ENCODE data around the gene SUMO3. TPM values are rescaled to one million over a fixed set of nuclear protein-coding genes. Genes with fewer than 3 reads are reported as not detected.

Gene SUMO3
- total and polyA plus RNA-seq, 7 experiments from 2014 or later = 46.9 to 91.7 (median 76.5) TPM

GRCh38 chr21:44823179-44823660 is 5.4 kb upstream of the SUMO3 start:
- Mint-ChIP-seq H3K27me3 (peaks cover 0 to 16% (median 0%) of the 10 kb centered on the region in 5 donors), H3K9me3 (peaks cover 5 to 56% (median 32%) of the 10 kb centered on the region in 11 donors), H3K36me3 (peaks cover 0 to 20% (median 9%) of the 10 kb centered on the region in 5 donors), H3K27ac (peak overlapping the region in 1 of 9 donors; percentile 59), H3K4me3 (no peak overlapping the region), H3K4me1 (peaks cover 0 to 6% (median 1%) of the 10 kb centered on the region in 7 donors)
- H3K27me3 ChIP-seq (ENCODE audit: control insufficient read depth in 2 of 2, insufficient read depth in 2 of 2, low read length in 2 of 2) = no peaks in the 10 kb centered on the region
- no peak overlapping the region for H3K4me3 ChIP-seq (ENCODE audit: low read length)
- H3K9me3 ChIP-seq (ENCODE audit: control insufficient read depth in 2 of 3, low read length in 3 of 3) = peaks cover 0 to 19% (median 0%) of the 10 kb centered on the region in 3 experiments
- peaks cover 0 to 2% (median 0%) of the 10 kb centered on the region in 3 experiments for H3K36me3 ChIP-seq (ENCODE audit: control insufficient read depth in 2 of 3, insufficient read depth in 3 of 3, low read length in 3 of 3)
- H3K4me1 ChIP-seq (ENCODE audit: control insufficient read depth in 2 of 2, insufficient read depth in 2 of 2, low read length in 2 of 2) = no peaks in the 10 kb centered on the region
- intact Hi-C loops (cut with micrococcal nuclease) = loop anchor here in 1 of 2 donors (5.0 kb wide), 1 partner anchor 244 kb away; no protein-coding TSS in a partner anchor
- ChIA-PET CTCF (interaction anchor here (0.7 kb wide), 2 partner anchors 29 kb away, joined by 3 read pairs; no protein-coding TSS in a partner anchor), POLR2A (interaction anchor here (0.6 to 1.1 kb wide), 3 partner anchors 52 to 283 kb away, joined by 3 read pairs; no protein-coding TSS in a partner anchor)
- ATAC-seq (no peak), DNase-seq (no peak)
- H3K27ac ChIP-seq (ENCODE audit: low read depth, low read length) = no peak overlapping the region

- peaks cover 0 to 13% (median 0%) of the 10 kb centered on the region in 3 experiments for H3K9me3 ChIP-seq (ENCODE audit: control insufficient read depth in 2 of 3, low read length in 3 of 3)
- H3K4me1 ChIP-seq (ENCODE audit: control insufficient read depth in 2 of 2, insufficient read depth in 2 of 2, low read length in 2 of 2) = no peaks in the 10 kb centered on the region
- no peak for ATAC-seq
- ChIA-PET CTCF (interaction anchor here (0.7 kb wide), 2 partner anchors 29 to 30 kb away, joined by 3 read pairs; no protein-coding TSS in a partner anchor), POLR2A (interaction anchor here (0.6 to 1.1 kb wide), 4 partner anchors 51 to 284 kb away, joined by 3 read pairs; partner anchors contain the start of gene PTTG1IP)
- Mint-ChIP-seq H3K4me1 (peaks cover 0 to 6% (median 0%) of the 10 kb centered on the region in 7 donors), H3K4me3 (no peak overlapping the region), H3K27ac (peak overlapping the region in 1 of 9 donors; percentile 59), H3K36me3 (peaks cover 0 to 17% (median 9%) of the 10 kb centered on the region in 5 donors), H3K27me3 (peaks cover 0 to 15% (median 0%) of the 10 kb centered on the region in 5 donors), H3K9me3 (peaks cover 5 to 50% (median 26%) of the 10 kb centered on the region in 11 donors)
- H3K36me3 ChIP-seq (ENCODE audit: control insufficient read depth in 2 of 3, insufficient read depth in 3 of 3, low read length in 3 of 3) = peaks cover 0 to 3% (median 0%) of the 10 kb centered on the region in 3 experiments
- H3K27me3 ChIP-seq (ENCODE audit: control insufficient read depth in 2 of 2, insufficient read depth in 2 of 2, low read length in 2 of 2) = no peaks in the 10 kb centered on the region
- no peak overlapping the region for H3K27ac ChIP-seq (ENCODE audit: low read depth, low read length)
- peak in 1 of 9 donors; percentile 25 for DNase-seq
- intact Hi-C loops (cut with micrococcal nuclease) = loop anchor here in 1 of 2 donors (5.0 kb wide), 1 partner anchor 245 kb away; no protein-coding TSS in a partner anchor
- H3K4me3 ChIP-seq (ENCODE audit: low read length) = no peak overlapping the region
Measured at GRCh38 chr21:44822484-44823178, 4.8 kb upstream of the SUMO3 start.

DNA sequence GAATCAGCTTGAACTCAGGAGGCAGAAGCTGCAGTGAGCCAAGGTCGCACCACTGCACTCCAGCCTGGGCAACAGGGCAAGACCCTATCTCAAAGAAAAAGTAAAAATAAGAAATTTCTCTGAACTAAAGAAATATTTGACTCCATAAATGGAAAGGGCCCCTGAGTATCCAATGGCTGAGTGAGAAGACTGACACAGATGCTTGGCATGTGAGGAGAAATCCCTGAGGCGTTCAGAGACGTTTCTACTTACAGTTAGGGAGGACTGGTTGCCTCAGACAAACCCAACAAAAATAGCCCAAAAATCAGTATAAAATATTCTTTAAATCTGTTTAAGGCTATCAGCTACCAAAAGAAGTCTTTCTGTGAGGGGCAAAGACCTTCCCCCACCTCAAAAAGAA is 3.0 kb upstream of the SUMO3 start:
- intact Hi-C loops (cut with micrococcal nuclease) = loop anchor here in 1 of 2 donors (5.0 kb wide), 1 partner anchor 246 kb away; no protein-coding TSS in a partner anchor

DNA sequence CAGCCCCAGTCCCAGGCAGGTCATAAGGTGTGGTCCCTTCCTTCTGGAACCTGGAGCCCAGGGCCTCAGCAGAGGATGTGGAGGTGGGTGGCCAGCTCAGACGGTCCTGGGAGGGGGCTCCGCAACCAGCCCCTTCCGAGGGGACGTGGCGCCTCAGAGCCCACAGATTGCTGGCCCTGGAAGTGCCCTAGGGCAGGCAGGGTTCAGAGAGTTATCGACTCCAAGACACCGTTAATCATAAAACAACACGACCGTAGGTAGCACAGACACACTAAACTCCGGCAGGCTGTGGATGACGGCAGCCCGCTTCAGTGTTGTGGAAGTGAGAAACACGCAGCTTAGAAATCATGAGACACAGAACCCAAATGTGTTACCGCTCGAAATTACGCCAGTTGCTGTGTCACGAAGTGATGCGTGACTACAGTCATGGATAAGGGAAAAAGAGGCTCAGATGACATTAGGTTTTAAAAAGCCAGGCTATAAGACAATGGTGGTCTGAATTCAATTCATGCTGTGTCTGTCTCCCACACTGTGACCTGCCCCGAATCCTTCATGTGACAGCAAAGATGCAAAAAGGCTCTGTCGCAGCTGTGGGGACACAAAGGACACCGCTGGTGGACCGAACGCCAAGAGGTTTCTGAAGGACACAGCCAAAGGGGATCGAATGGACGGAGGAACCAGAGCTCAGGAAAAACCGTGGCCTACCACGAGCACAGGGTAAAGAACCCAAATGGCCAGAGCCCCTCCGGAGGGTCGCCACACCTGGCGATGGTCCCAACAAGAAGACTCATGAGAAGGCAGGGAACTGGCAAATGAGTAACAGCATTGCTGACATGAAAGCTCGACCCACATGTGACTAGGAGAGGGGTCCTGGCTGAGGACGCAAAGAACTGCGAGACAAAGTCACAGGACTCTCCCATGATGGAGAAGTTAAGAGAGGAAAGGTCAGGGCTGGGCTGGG is 1.7 kb upstream of the SUMO3 start:
- no peak for ATAC-seq
- peaks cover 0 to 9% (median 0%) of the 10 kb centered on the region in 5 donors for H3K27me3 Mint-ChIP-seq
- Histone ChIP-seq H3K27me3 (ENCODE audit: control insufficient read depth in 2 of 2, insufficient read depth in 2 of 2, low read length in 2 of 2) (no peaks in the 10 kb centered on the region), H3K36me3 (ENCODE audit: control insufficient read depth in 2 of 3, insufficient read depth in 3 of 3, low read length in 3 of 3) (peaks cover 0 to 3% (median 0%) of the 10 kb centered on the region in 3 experiments), H3K9me3 (ENCODE audit: control insufficient read depth in 2 of 3, low read length in 3 of 3) (peaks cover 0 to 13% (median 0%) of the 10 kb centered on the region in 3 experiments), H3K27ac (ENCODE audit: low read depth, low read length) (no peak overlapping the region), H3K4me1 (ENCODE audit: control insufficient read depth in 2 of 2, insufficient read depth in 2 of 2, low read length in 2 of 2) (no peaks in the 10 kb centered on the region), H3K4me3 (ENCODE audit: low read length) (no peak overlapping the region)
- peaks cover 0 to 44% (median 21%) of the 10 kb centered on the region in 11 donors for H3K9me3 Mint-ChIP-seq
- intact Hi-C loops (cut with micrococcal nuclease) = loop anchor here (5.0 kb wide), 5 partner anchors 93 to 807 kb away; partner anchors contain the start of genes POFUT2 (in 1 of the 2) and TRAPPC10 (in 1 of the 2)
- peak overlapping the region; percentile 32 to 85 (median 68) for H3K4me3 Mint-ChIP-seq
- no peak for DNase-seq
- ChIA-PET CTCF (no interaction called here), POLR2A (interaction anchor here (0.6 to 2.0 kb wide), 12 partner anchors 11 to 1782 kb away, joined by 3 to 8 read pairs (median 4); partner anchors contain the start of genes PTTG1IP and UBE2G2)
- peak overlapping the region in 7 of 9 donors; percentile 28 to 80 (median 65) for H3K27ac Mint-ChIP-seq
- H3K4me1 Mint-ChIP-seq = peaks cover 5 to 23% (median 10%) of the 10 kb centered on the region in 7 donors
- H3K36me3 Mint-ChIP-seq = peaks cover 0 to 21% (median 8%) of the 10 kb centered on the region in 5 donors

More for the DNA sequence above, 3.0 kb upstream of the SUMO3 start:
- Mint-ChIP-seq H3K36me3 (peaks cover 0 to 19% (median 8%) of the 10 kb centered on the region in 5 donors), H3K4me1 (peaks cover 5 to 14% (median 8%) of the 10 kb centered on the region in 7 donors), H3K9me3 (peaks cover 0 to 44% (median 21%) of the 10 kb centered on the region in 11 donors), H3K27ac (no peak overlapping the region), H3K27me3 (peaks cover 0 to 9% (median 0%) of the 10 kb centered on the region in 5 donors), H3K4me3 (peak overlapping the region in 1 of 10 donors; percentile 34)
- H3K4me3 ChIP-seq (ENCODE audit: low read length) = no peak overlapping the region
- peaks cover 0 to 3% (median 0%) of the 10 kb centered on the region in 3 experiments for H3K36me3 ChIP-seq (ENCODE audit: control insufficient read depth in 2 of 3, insufficient read depth in 3 of 3, low read length in 3 of 3)
- POLR2A ChIA-PET = interaction anchor here (0.8 to 1.2 kb wide), 2 partner anchors 18 to 88 kb away, joined by 3 to 4 read pairs; no protein-coding TSS in a partner anchor
- CTCF ChIA-PET = no interaction called here
- H3K27me3 ChIP-seq (ENCODE audit: control insufficient read depth in 2 of 2, insufficient read depth in 2 of 2, low read length in 2 of 2) = no peaks in the 10 kb centered on the region
- H3K27ac ChIP-seq (ENCODE audit: low read depth, low read length) = no peak overlapping the region
- H3K9me3 ChIP-seq (ENCODE audit: control insufficient read depth in 2 of 3, low read length in 3 of 3) = peaks cover 0 to 13% (median 0%) of the 10 kb centered on the region in 3 experiments
- ATAC-seq = no peak
- H3K4me1 ChIP-seq (ENCODE audit: control insufficient read depth in 2 of 2, insufficient read depth in 2 of 2, low read length in 2 of 2) = no peaks in the 10 kb centered on the region
- no peak for DNase-seq

- ATAC-seq = no peak
- Histone ChIP-seq H3K27me3 (ENCODE audit: control insufficient read depth in 2 of 2, insufficient read depth in 2 of 2, low read length in 2 of 2) (no peaks in the 10 kb centered on the region), H3K4me3 (ENCODE audit: low read length) (peak overlapping the region; percentile 61), H3K36me3 (ENCODE audit: control insufficient read depth in 2 of 3, insufficient read depth in 3 of 3, low read length in 3 of 3) (peaks cover 0 to 9% (median 0%) of the 10 kb centered on the region in 3 experiments), H3K4me1 (ENCODE audit: control insufficient read depth in 2 of 2, insufficient read depth in 2 of 2, low read length in 2 of 2) (no peaks in the 10 kb centered on the region), H3K27ac (ENCODE audit: low read depth, low read length) (peak overlapping the region; percentile 96), H3K9me3 (ENCODE audit: control insufficient read depth in 2 of 3, low read length in 3 of 3) (peaks cover 0 to 13% (median 0%) of the 10 kb centered on the region in 3 experiments)
- ChIA-PET POLR2A (interaction anchor here (0.6 to 2.0 kb wide), 9 partner anchors 15 to 113 kb away, joined by 3 to 8 read pairs (median 4); partner anchors contain the start of genes PTTG1IP and UBE2G2), CTCF (no interaction called here)
- Mint-ChIP-seq H3K27me3 (peaks cover 0 to 9% (median 0%) of the 10 kb centered on the region in 5 donors), H3K4me3 (peak overlapping the region in 9 of 10 donors; percentile 32 to 85 (median 67)), H3K4me1 (peaks cover 5 to 23% (median 10%) of the 10 kb centered on the region in 7 donors), H3K9me3 (peaks cover 0 to 40% (median 18%) of the 10 kb centered on the region in 11 donors), H3K36me3 (peaks cover 0 to 19% (median 5%) of the 10 kb centered on the region in 5 donors), H3K27ac (peak overlapping the region in 6 of 9 donors; percentile 28 to 80 (median 64))
- DNase-seq = no peak
- intact Hi-C loops (cut with micrococcal nuclease) = loop anchor here in 1 of 2 donors (5.0 kb wide), 4 partner anchors 94 to 806 kb away; partner anchors contain the start of genes POFUT2 and TRAPPC10
Measured at GRCh38 chr21:44818640-44819011, 764 bp upstream of the SUMO3 start.

All from naive thymus-derived CD4-positive, alpha-beta T cell (primary cell).